Heart left ventricle (tissue), 13 donors: ENCODE measurements around the gene DIAPH3.

Source experiments
- CTCF ChIP-seq, 12 donors: fragments of 200-600 bp; sonication (generic) in 4 of 12; IDR thresholded peaks; one replicate each; pipeline versions ENCODE4 v1.5.0 to v1.8.0; 2018 to 2022; ENCODE audit warnings: antibody characterized with exemption in 12 of 12, mild to moderate bottlenecking in 5 of 12
- POLR2A ChIP-seq, 2 donors: fragments of 450-650 bp; IDR thresholded peaks; one replicate each; pipeline ENCODE4 v1.6.1; 2017; ENCODE audit warnings: antibody characterized with exemption in 2 of 2, mild to moderate bottlenecking in 2 of 2, moderate library complexity in 2 of 2
- donor health status: ischemic (EF 13 %, LVEDD 7.1; RV severe dilation, severe dysfunction).
- donor health status: DM: no; HTN: yes; CAD: no.
- donor health status: DM: no; HTN: no; CAD: no.
- donor health status: ischemic (EF 25% LVEDD 6.9; RV normal size, moderate dysfunction).
- donor health status: ischemic (EF 25% LVEDD 5.7; RV mildly dilated, moderate dysfunction).
- donor health status: ischemic (EF 35%, LVEDD 5.7; RV mildly dilated, moderate dysfunction).
- donor health status: nonischemic (EF 11% LVEDD 7.7; RV severe dilation, severe dysfunction).
- donor health status: DM: yes; HTN: yes; CAD: no.
- donor health status: PGD.
- donor health status: ischemic (EF 29% LVEDD 5.4; RV normal size, mild dysfunction).
- donor health status: nonischemic (EF 23%, LVEDD 6.1; RV moderate dilation, normal function).

GRCh38 chr13:59750860-59751259 is 412.9 kb downstream of the DIAPH3 start:
- TF ChIP-seq CTCF (IDR thresholded peaks at IDR 0.05) (no peak), POLR2A (IDR thresholded peaks at IDR 0.05) (no peak)
